Endothelial cell of umbilical vein (primary cell): ENCODE measurements around the gene DPH1.

ENCODE experiments used
- EZH2 ChIP-seq: IDR thresholded peaks from 2 replicates; pipeline ENCODE4 v1.6.1; 2012; ENCODE audit warnings: borderline replicate concordance, low read depth, mild to moderate bottlenecking, moderate library complexity, low read length, inconsistent platforms; ENCODE audit not compliant: severe bottlenecking
- GATA2 ChIP-seq: IDR thresholded peaks from 2 replicates; pipeline ENCODE4 v1.7.0; 2011; ENCODE audit warnings: low read depth, mild to moderate bottlenecking, moderate library complexity, mixed read lengths, low read length; ENCODE audit not compliant: insufficient read length, insufficient read depth
- JUN ChIP-seq: IDR thresholded peaks from 2 replicates; pipeline ENCODE4 v1.6.1; 2011; ENCODE audit warnings: borderline replicate concordance, low read depth; ENCODE audit not compliant: insufficient read length, insufficient read depth
- POLR2A ChIP-seq: IDR thresholded peaks from 2 replicates; pipeline ENCODE4 v1.6.1; 2012; ENCODE audit warnings: low read depth, mild to moderate bottlenecking, control low read depth, low read length
- POLR2AphosphoS5 ChIP-seq: IDR thresholded peaks from 2 replicates; pipeline ENCODE4 v1.6.1; 2012; ENCODE audit warnings: low read depth, mild to moderate bottlenecking, control low read depth, low read length, moderate library complexity; ENCODE audit not compliant: insufficient read depth
- TF ChIP-seq, protein P1 (sequence below), 2 donors: IDR thresholded peaks; 1 replicate in 1 of 2; 2 replicates in 1 of 2; pipeline ENCODE4 v1.5.1; 2011; ENCODE audit warnings: low read length in 2 of 2, mild to moderate bottlenecking in 2 of 2, moderate library complexity in 2 of 2, control low read depth in 1 of 2, inconsistent platforms in 1 of 2, low read depth in 1 of 2; ENCODE audit not compliant: insufficient read depth in 1 of 2; ENCODE audit errors: extremely low read depth in 1 of 2
- TF ChIP-seq, protein P2 (sequence below): IDR thresholded peaks from 2 replicates; pipeline ENCODE4 v1.6.1; 2011; ENCODE audit not compliant: insufficient read depth, insufficient read length

DNA sequence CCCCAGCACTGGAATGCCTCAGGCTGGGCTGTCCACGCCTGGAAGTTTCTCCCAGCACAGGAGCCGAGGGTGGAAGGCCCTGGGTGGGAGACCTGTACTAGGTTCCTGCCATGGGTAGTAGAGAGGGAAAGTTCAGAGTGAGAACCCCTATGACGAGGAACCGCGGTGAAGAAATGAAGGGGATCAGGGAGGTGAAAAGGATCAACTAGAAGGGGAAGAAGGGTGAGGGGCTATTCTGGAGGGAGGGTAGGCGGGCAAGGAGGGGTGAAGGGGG lies 30.4 kb downstream of the DPH1 start:
- TF ChIP-seq, protein P1, sequence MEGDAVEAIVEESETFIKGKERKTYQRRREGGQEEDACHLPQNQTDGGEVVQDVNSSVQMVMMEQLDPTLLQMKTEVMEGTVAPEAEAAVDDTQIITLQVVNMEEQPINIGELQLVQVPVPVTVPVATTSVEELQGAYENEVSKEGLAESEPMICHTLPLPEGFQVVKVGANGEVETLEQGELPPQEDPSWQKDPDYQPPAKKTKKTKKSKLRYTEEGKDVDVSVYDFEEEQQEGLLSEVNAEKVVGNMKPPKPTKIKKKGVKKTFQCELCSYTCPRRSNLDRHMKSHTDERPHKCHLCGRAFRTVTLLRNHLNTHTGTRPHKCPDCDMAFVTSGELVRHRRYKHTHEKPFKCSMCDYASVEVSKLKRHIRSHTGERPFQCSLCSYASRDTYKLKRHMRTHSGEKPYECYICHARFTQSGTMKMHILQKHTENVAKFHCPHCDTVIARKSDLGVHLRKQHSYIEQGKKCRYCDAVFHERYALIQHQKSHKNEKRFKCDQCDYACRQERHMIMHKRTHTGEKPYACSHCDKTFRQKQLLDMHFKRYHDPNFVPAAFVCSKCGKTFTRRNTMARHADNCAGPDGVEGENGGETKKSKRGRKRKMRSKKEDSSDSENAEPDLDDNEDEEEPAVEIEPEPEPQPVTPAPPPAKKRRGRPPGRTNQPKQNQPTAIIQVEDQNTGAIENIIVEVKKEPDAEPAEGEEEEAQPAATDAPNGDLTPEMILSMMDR (IDR thresholded peaks at IDR 0.05; ENCODE audit: extremely low read depth in 1 of 2, insufficient read depth in 1 of 2, low read depth in 1 of 2, low read length in 2 of 2): no peak
- no peak for TF ChIP-seq POLR2AphosphoS5
- no peak for TF ChIP-seq POLR2A
- no peak for TF ChIP-seq GATA2
- TF ChIP-seq, protein P2, sequence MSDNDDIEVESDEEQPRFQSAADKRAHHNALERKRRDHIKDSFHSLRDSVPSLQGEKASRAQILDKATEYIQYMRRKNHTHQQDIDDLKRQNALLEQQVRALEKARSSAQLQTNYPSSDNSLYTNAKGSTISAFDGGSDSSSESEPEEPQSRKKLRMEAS: no peak
- no peak for TF ChIP-seq JUN
- TF ChIP-seq EZH2: no peak
